ENCODE results near the gene TNFRSF17. TPM values are rescaled to one million over a fixed set of nuclear protein-coding genes. Genes with fewer than 3 reads are reported as not detected.
"Not testable (repeated sequence)": the region's sequence is repeated elsewhere in the genome, so short reads cannot be mapped to it uniquely, and the experiment has no call there.

TNFRSF17 gene
- total and polyA plus RNA-seq, 2 donors (not counting 3 experiments of a cell fraction or from before 2014, with no cell fraction given), result not detected

- CTCF ChIA-PET, result interaction anchor here (1.3 to 3.0 kb wide), 2 partner anchors 15 to 114 kb away, joined by 3 to 22 read pairs; no protein-coding TSS in a partner anchor
- dilution Hi-C loops (cut with MboI; ENCODE audit: extremely low pct_ligation_motif_present, low sequenced_read_pairs); H3K4me2 ChIP-seq (ENCODE audit: insufficient read depth, low read length); DNase-seq (ENCODE audit: low read depth, low spot score); H4K20me1 ChIP-seq (replicated peaks; ENCODE audit: control insufficient read depth, extremely low read depth, insufficient read depth, low read length); H3K27ac ChIP-seq (ENCODE audit: insufficient read depth, low read depth, low read length); H3K9me3 ChIP-seq (replicated peaks; ENCODE audit: control insufficient read depth, insufficient read depth, low read length); H3K9me1 ChIP-seq (replicated peaks; ENCODE audit: control insufficient read depth, extremely low read depth, insufficient read depth, low read length); H3K4me1 ChIP-seq (ENCODE audit: control insufficient read depth, extremely low read depth, insufficient read depth, low read length); H3K4me3 ChIP-seq (replicated peaks in 1 of 3; ENCODE audit: insufficient read depth in 1 of 3, low read depth in 1 of 3, low read length in 3 of 3); H2AFZ ChIP-seq (ENCODE audit: low read depth, low read length); BruUV-seq (replicated peaks); FAIRE-seq; H3K36me3 ChIP-seq (ENCODE audit: control insufficient read depth in 2 of 2, extremely low read depth in 1 of 2, insufficient read depth in 2 of 2, low read length in 2 of 2); H3K79me2 ChIP-seq (ENCODE audit: control insufficient read depth, insufficient read depth, low read length); H3K9ac ChIP-seq (replicated peaks; ENCODE audit: extremely low read depth, insufficient read depth, low read length); H3K27me3 ChIP-seq (ENCODE audit: control insufficient read depth in 2 of 2, insufficient read depth in 2 of 2, low read length in 2 of 2); POLR2A ChIA-PET; intact Hi-C loops (cut with micrococcal nuclease): not testable (repeated sequence)
These were observed 11.4 kb upstream of the TNFRSF17 start for GRCh38 chr16:11953576-11953975.

DNA sequence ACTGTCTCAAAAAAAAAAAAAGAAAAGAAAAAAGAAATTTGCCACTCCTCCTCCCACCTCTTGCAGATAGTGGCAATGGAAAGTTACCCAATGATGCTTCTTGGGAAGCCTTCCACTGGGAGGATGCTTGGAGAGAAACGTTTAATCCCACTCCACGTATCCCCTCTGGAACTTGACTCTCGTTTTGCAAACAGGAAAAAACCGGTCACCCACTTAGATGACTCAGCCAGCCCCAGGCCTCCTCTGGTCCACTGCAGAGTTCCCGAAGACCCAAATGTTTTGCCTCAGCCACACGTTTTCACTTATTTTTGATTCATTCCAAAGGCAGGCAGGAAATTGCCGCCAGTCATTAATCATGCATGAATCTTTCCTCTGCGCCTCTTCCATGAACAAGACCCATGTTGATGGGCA is 9.3 kb upstream of the TNFRSF17 start:
- Histone ChIP-seq H2AFZ (ENCODE audit: low read depth, low read length) (no peak overlapping the region), H3K9me3 (replicated peaks; ENCODE audit: control insufficient read depth, insufficient read depth, low read length) (no peaks in the 10 kb centered on the region), H3K36me3 (ENCODE audit: control insufficient read depth in 2 of 2, extremely low read depth in 1 of 2, insufficient read depth in 2 of 2, low read length in 2 of 2) (no peaks in the 10 kb centered on the region), H4K20me1 (replicated peaks; ENCODE audit: control insufficient read depth, extremely low read depth, insufficient read depth, low read length) (no peaks in the 10 kb centered on the region), H3K9ac (replicated peaks; ENCODE audit: extremely low read depth, insufficient read depth, low read length) (no peak overlapping the region), H3K4me1 (ENCODE audit: control insufficient read depth, extremely low read depth, insufficient read depth, low read length) (no peaks in the 10 kb centered on the region), H3K27me3 (ENCODE audit: control insufficient read depth in 2 of 2, insufficient read depth in 2 of 2, low read length in 2 of 2) (no peaks in the 10 kb centered on the region), H3K27ac (ENCODE audit: insufficient read depth, low read depth, low read length) (no peak overlapping the region), H3K4me2 (ENCODE audit: insufficient read depth, low read length) (no peak overlapping the region), H3K4me3 (replicated peaks in 1 of 3; ENCODE audit: insufficient read depth in 1 of 3, low read depth in 1 of 3, low read length in 3 of 3) (no peak overlapping the region), H3K79me2 (ENCODE audit: control insufficient read depth, insufficient read depth, low read length) (no peaks in the 10 kb centered on the region), H3K9me1 (replicated peaks; ENCODE audit: control insufficient read depth, extremely low read depth, insufficient read depth, low read length) (no peaks in the 10 kb centered on the region)
- ChIA-PET POLR2A (no interaction called here), CTCF (interaction anchor here (3.0 kb wide), 1 partner anchor 112 kb away, joined by 22 read pairs; no protein-coding TSS in a partner anchor)
- BruUV-seq (replicated peaks), result no TSS peak
- TF ChIP-seq EZH2 (IDR thresholded peaks at IDR 0.05; ENCODE audit: borderline replicate concordance, low read depth, low read length, severe bottlenecking) (no peak), POLR2AphosphoS5 (IDR thresholded peaks at IDR 0.05; ENCODE audit: insufficient read depth, low read depth, low read length) (no peak), MYC (IDR thresholded peaks at IDR 0.05; ENCODE audit: low read depth, low read length) (no peak), GATA2 (IDR thresholded peaks at IDR 0.05; ENCODE audit: insufficient read depth, insufficient read length, low read depth, low read length) (no peak), FOS (IDR thresholded peaks at IDR 0.05; ENCODE audit: borderline replicate concordance, insufficient read depth, low read length) (peak; percentile 23), JUN (IDR thresholded peaks at IDR 0.05; ENCODE audit: borderline replicate concordance, insufficient read depth, insufficient read length, low read depth) (no peak)
- TF ChIP-seq, protein P1, sequence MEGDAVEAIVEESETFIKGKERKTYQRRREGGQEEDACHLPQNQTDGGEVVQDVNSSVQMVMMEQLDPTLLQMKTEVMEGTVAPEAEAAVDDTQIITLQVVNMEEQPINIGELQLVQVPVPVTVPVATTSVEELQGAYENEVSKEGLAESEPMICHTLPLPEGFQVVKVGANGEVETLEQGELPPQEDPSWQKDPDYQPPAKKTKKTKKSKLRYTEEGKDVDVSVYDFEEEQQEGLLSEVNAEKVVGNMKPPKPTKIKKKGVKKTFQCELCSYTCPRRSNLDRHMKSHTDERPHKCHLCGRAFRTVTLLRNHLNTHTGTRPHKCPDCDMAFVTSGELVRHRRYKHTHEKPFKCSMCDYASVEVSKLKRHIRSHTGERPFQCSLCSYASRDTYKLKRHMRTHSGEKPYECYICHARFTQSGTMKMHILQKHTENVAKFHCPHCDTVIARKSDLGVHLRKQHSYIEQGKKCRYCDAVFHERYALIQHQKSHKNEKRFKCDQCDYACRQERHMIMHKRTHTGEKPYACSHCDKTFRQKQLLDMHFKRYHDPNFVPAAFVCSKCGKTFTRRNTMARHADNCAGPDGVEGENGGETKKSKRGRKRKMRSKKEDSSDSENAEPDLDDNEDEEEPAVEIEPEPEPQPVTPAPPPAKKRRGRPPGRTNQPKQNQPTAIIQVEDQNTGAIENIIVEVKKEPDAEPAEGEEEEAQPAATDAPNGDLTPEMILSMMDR (IDR thresholded peaks at IDR 0.05; ENCODE audit: extremely low read depth in 1 of 2, insufficient read depth in 1 of 2, low read depth in 1 of 2, low read length in 2 of 2), result no peak
- no peak for DNase-seq (ENCODE audit: low read depth, low spot score)
- dilution Hi-C loops (cut with MboI; ENCODE audit: extremely low pct_ligation_motif_present, low sequenced_read_pairs), result no loop called here
- FAIRE-seq, result no peak
- intact Hi-C loops (cut with micrococcal nuclease), result no loop called here
